Measurements from ENCODE around the gene KIF3A.

Gene KIF3A

GRCh38 chr5:132662925-132663770, 74.2 kb downstream of the KIF3A start:
- no peak for DNase-seq (ENCODE audit: low read depth in 2 of 2)

GRCh38 chr5:132662004-132662401, 75.3 kb downstream of the KIF3A start:
- DNase-seq (ENCODE audit: low read depth in 2 of 2): no peak

GRCh38 chr5:132661231-132662003, 75.9 kb downstream of the KIF3A start:
- DNase-seq (ENCODE audit: low read depth in 2 of 2): no peak

GRCh38 chr5:132659598-132660493, 77.5 kb downstream of the KIF3A start:
- no peak for DNase-seq (ENCODE audit: low read depth in 2 of 2)

GRCh38 chr5:132658381-132659302, 78.7 kb downstream of the KIF3A start:
- no peak for DNase-seq (ENCODE audit: low read depth in 2 of 2)

GRCh38 chr5:132657676-132658380, 79.5 kb downstream of the KIF3A start, which contains the start of gene IL13:
Gene IL13, plus strand, starts transcription at chr5:132658173. Its CDS starts 14 bp downstream, at chr5:132658187.
- no peak for DNase-seq (ENCODE audit: low read depth in 2 of 2)

GRCh38 chr5:132656774-132657355, 80.5 kb downstream of the KIF3A start:
- no peak for DNase-seq (ENCODE audit: low read depth in 2 of 2)

GRCh38 chr5:132655821-132656773, 81.2 kb downstream of the KIF3A start:
- peak in 1 of 2 donors; percentile 31 for DNase-seq (ENCODE audit: low read depth in 2 of 2)

- no peak for DNase-seq (ENCODE audit: low read depth in 2 of 2)
Observed at GRCh38 chr5:132653716-132654115, 83.6 kb downstream of the KIF3A start.

- DNase-seq (ENCODE audit: low read depth in 2 of 2): no peak
Observed at GRCh38 chr5:132651838-132652469, 85.4 kb downstream of the KIF3A start.

GRCh38 chr5:132648355-132648754, 89.0 kb downstream of the KIF3A start:
- DNase-seq (ENCODE audit: low read depth in 2 of 2): no peak

GRCh38 chr5:132647473-132647872, 89.9 kb downstream of the KIF3A start:
- DNase-seq (ENCODE audit: low read depth in 2 of 2): no peak

- no peak for DNase-seq (ENCODE audit: low read depth in 2 of 2)
Observed at GRCh38 chr5:132646583-132647266, 90.6 kb downstream of the KIF3A start.

- DNase-seq (ENCODE audit: low read depth in 2 of 2): no peak
Observed at GRCh38 chr5:132644177-132644576, 93.2 kb downstream of the KIF3A start.

Measured in stimulated activated CD8-positive, alpha-beta memory T cell treated with anti-CD3 and anti-CD28 coated beads, Interleukin-2, amount 100 ng/mL, for 1 hour (primary cell).